BJ (cell line): ENCODE measurements around the gene ANKRD9. TPM values are rescaled to one million over a fixed set of nuclear protein-coding genes. Genes with fewer than 3 reads are reported as not detected.

Source experiments
- CTCF ChIA-PET: fragments of 350-600 bp; formaldehyde crosslinking; extraction: SDS; loops from one replicate; lab custom pipeline; 2021; ENCODE audit warnings: antibody characterized with exemption, inconsistent platforms; lab: Yijun Ruan, JAX
- POLR2A ChIA-PET: fragments of 300-600 bp; sonication (Branson Sonifier 250); formaldehyde crosslinking; extraction: SDS; loops from one replicate; lab custom pipeline; 2021; ENCODE audit warnings: antibody characterized with exemption; lab: Charles Lee
- DNase-seq: peaks from one replicate; pipeline ENCODE4 v3.0.0-alpha.2; 2011; ENCODE audit warnings: low read depth
- H3K27me3 ChIP-seq: 2 replicates; pipeline ENCODE4 v1.6.0; 2011; ENCODE audit warnings: low read length; ENCODE audit not compliant: control insufficient read depth, insufficient read depth
- H3K36me3 ChIP-seq: 2 replicates; pipeline ENCODE4 v1.5.1; 2011; ENCODE audit warnings: low read length; ENCODE audit not compliant: control insufficient read depth, insufficient read depth
- H3K4me3 ChIP-seq: 2 replicates; pipeline ENCODE4 v1.5.1; 2011; ENCODE audit warnings: low read depth, mild to moderate bottlenecking, control low read depth, low read length
- polyA plus RNA-seq: library from polyadenylated mRNA; depleted of rRNA; stranded (reverse); fragments of >200 nt; gene quantifications from 2 replicates; pipeline ENCODE4 v1.2.3, GENCODE V29; 2011
- TF ChIP-seq, protein P1 (sequence below): IDR thresholded peaks from 2 replicates; pipeline ENCODE4 v1.5.1; 2011; ENCODE audit warnings: low read depth, mild to moderate bottlenecking, control low read depth, inconsistent platforms, low read length, moderate library complexity; ENCODE audit not compliant: insufficient read depth

The ANKRD9 gene
- polyA plus RNA-seq, 1 experiment, result 9.1 TPM

DNA sequence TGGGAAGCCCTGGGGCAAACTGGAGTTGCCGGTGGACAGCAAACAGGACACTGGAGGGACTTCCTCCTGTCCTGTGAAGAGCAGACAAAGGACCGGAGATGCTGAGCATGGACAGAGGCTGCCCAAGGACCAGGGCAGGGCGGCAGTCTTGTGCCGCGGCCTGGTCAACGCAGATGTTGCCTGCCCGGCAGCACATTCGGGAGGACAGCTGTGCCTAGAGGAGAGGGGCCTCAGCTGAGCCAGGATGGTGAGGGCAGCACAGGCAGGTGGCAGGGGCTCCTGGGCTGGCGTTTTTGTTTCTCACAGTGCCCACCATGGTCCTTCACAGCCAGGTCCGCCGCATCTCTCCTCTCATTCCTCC, 13.3 kb downstream of the ANKRD9 start:
- TF ChIP-seq, protein P1, sequence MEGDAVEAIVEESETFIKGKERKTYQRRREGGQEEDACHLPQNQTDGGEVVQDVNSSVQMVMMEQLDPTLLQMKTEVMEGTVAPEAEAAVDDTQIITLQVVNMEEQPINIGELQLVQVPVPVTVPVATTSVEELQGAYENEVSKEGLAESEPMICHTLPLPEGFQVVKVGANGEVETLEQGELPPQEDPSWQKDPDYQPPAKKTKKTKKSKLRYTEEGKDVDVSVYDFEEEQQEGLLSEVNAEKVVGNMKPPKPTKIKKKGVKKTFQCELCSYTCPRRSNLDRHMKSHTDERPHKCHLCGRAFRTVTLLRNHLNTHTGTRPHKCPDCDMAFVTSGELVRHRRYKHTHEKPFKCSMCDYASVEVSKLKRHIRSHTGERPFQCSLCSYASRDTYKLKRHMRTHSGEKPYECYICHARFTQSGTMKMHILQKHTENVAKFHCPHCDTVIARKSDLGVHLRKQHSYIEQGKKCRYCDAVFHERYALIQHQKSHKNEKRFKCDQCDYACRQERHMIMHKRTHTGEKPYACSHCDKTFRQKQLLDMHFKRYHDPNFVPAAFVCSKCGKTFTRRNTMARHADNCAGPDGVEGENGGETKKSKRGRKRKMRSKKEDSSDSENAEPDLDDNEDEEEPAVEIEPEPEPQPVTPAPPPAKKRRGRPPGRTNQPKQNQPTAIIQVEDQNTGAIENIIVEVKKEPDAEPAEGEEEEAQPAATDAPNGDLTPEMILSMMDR, result no peak
- CTCF ChIA-PET, result no interaction called here
- POLR2A ChIA-PET, result no interaction called here

DNA sequence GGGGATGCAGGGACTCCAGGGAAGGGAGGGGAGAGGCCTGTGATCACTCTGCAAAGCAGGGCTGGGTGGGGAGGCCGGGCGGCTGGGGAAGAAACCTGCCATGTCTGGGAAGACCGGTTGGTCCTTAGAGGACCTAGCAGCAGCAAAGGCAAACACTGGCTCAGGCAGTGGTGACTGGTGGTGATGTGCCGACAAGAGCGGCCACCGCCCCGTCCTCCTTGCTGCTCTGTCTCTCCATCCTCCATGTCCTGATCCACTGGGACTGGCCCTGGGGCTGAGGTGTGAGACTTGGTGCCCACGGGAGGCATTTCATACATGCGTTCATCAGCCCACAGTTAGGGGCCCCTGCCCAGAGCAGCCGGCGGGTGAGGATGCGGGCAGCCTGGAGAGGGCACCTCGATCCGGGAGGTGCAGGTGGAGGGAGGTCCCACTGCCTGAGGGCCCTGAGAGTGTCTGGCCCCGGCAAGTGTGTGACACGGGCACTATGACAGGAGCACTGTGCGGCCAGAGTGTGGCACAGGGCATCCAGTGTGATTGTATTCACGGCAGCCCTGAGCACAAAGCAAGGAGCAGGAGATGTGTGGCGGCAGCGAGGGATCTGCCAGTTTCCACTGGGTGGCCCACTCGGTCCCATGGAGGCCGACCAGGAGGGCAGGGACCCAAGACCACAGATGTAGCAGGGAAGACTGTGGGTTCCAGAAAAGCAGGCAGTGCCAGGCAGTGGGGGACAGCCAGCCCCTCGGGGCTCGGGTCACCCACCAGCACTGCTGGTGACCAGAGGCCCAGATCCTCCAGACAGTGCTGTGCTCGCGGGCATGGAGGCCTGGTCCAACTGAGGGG, 13.9 kb downstream of the ANKRD9 start:
- TF ChIP-seq, protein P1, result no peak
- CTCF ChIA-PET, result no interaction called here
- Histone ChIP-seq H3K36me3 (peaks cover 12% of the 10 kb centered on the region), H3K4me3 (no peak overlapping the region), H3K27me3 (no peaks in the 10 kb centered on the region)
- POLR2A ChIA-PET, result no interaction called here
- no peak for DNase-seq

More for the DNA sequence above, 13.3 kb downstream of the ANKRD9 start:
- H3K27me3 ChIP-seq, result no peaks in the 10 kb centered on the region
- no peak overlapping the region for H3K4me3 ChIP-seq
- H3K36me3 ChIP-seq, result peaks cover 12% of the 10 kb centered on the region
- no peak for DNase-seq

DNA sequence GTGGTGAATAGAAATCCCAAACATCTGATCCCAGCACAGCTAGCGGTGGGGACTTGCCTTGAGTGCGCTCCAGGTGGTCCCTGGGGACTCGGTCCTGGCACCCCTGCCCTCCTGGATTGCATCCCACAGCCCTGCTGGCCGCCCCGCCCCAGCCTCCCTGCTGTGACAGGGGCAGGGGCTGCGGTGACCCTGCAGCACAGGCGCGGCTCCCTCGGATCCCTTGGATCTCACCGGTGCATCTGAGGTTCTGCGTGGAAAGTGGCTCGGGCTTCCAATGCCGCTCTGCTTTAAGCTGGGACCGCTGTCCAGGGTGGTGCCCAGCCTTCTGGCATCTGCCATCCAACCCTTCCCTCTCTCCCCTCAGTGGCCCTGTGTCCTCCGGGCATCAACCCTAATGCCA, 16.0 kb downstream of the ANKRD9 start:
- ChIA-PET POLR2A (no interaction called here), CTCF (no interaction called here)
- TF ChIP-seq, protein P1, result no peak
- no peaks in the 10 kb centered on the region for H3K27me3 ChIP-seq
- H3K36me3 ChIP-seq, result peaks cover 6% of the 10 kb centered on the region
- no peak for DNase-seq
- no peak overlapping the region for H3K4me3 ChIP-seq

DNA sequence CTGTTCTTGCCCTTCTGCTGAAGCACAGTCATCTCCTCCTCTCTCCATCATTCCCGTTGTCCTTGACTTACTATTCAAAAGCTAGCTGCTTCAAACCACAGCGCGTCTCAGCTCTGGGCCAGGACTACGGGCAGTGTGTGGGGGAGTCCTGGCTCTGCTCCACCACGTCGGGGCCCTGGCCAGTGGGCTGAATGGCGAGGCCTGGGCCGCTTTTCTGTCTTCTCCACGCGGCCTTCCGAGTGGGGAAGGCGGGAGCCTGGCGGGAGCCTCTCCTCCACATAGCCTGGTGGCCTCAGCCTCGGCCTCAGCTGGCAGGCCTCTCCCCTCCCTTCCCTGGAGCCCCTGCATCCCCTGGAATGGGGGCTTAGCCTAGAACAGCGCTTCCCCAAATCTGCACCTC, 16.5 kb downstream of the ANKRD9 start:
- no peak for DNase-seq
- H3K4me3 ChIP-seq, result no peak overlapping the region
- peaks cover 4% of the 10 kb centered on the region for H3K36me3 ChIP-seq
- TF ChIP-seq, protein P1, result no peak
- POLR2A ChIA-PET, result no interaction called here
- CTCF ChIA-PET, result no interaction called here
- no peaks in the 10 kb centered on the region for H3K27me3 ChIP-seq

DNA sequence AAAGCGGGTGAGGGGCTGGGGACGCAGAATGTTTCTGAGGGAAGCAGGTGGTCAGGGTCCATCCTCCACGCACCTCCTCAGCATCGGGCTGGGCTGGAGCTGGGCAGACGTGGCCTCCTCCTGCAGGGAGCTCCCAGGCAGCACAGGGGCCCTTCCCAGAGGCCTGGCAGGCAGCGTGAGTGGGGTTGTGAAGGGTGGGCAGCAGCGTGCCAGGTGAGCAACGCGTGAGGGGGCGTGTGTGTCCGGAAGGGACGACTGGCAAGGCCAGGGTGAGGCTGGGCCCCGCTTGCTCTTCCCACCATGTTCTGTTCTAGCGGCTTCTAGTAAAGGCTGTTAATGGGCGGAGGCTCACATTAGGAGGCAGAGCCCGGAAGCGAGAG, 17.1 kb downstream of the ANKRD9 start:
- TF ChIP-seq, protein P1, result no peak
- H3K4me3 ChIP-seq, result no peak overlapping the region
- DNase-seq, result no peak
- ChIA-PET POLR2A (no interaction called here), CTCF (no interaction called here)
- H3K27me3 ChIP-seq, result no peaks in the 10 kb centered on the region
- H3K36me3 ChIP-seq, result no peaks in the 10 kb centered on the region
